ENCODE results near the gene BEST4.

Gene BEST4

DNA sequence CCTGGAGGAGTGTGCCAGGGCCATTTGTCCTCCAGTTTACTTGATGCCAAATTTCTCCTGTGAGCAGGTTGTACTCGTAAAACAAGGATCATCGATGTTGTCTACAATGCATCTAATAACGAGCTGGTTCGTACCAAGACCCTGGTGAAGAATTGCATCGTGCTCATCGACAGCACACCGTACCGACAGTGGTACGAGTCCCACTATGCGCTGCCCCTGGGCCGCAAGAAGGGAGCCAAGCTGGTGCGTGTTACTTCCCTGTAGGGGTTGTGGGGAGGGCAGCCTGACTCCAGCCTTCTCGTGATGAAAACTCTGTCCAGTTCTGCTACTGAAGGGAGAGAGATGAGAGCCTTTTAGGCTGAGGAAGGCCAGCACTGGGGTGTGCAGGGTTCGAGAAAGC lies 10.4 kb downstream of the BEST4 start:
- Histone ChIP-seq H3K36me3 (ENCODE audit: low read length) (peaks cover 34% of the 10 kb centered on the region), H3K9me3 (ENCODE audit: insufficient read depth, low read length) (no peaks in the 10 kb centered on the region), H3K9me2 (replicated peaks; ENCODE audit: insufficient read depth, low read length) (no peaks in the 10 kb centered on the region), H3K4me2 (ENCODE audit: low read depth, low read length, poor library complexity, severe bottlenecking) (peak overlapping the region; percentile 99), H3K27ac (ENCODE audit: low read depth, low read length) (no peak overlapping the region), H4K20me1 (ENCODE audit: low read depth, low read length) (peaks cover 21% of the 10 kb centered on the region; the same call in 1 of the 2 replicates), H3K27me3 (ENCODE audit: low read length) (no peaks in the 10 kb centered on the region), H2AFZ (ENCODE audit: low read depth, low read length, severe bottlenecking) (no peak overlapping the region), H3K4me3 (ENCODE audit: insufficient read depth, low read length, poor library complexity, severe bottlenecking) (peak overlapping the region; percentile 99), H3K79me2 (ENCODE audit: insufficient read depth, low read length) (peaks cover 43% of the 10 kb centered on the region), H3K9ac (ENCODE audit: low read length) (peak overlapping the region; percentile 84), H3F3A (ENCODE audit: insufficient read depth) (peaks cover 61% of the 10 kb centered on the region)
- no peak for TF ChIP-seq EZH2phosphoT487 (conservative IDR thresholded peaks at IDR 0.05; ENCODE audit: low read length)
- TF ChIP-seq, protein P1, sequence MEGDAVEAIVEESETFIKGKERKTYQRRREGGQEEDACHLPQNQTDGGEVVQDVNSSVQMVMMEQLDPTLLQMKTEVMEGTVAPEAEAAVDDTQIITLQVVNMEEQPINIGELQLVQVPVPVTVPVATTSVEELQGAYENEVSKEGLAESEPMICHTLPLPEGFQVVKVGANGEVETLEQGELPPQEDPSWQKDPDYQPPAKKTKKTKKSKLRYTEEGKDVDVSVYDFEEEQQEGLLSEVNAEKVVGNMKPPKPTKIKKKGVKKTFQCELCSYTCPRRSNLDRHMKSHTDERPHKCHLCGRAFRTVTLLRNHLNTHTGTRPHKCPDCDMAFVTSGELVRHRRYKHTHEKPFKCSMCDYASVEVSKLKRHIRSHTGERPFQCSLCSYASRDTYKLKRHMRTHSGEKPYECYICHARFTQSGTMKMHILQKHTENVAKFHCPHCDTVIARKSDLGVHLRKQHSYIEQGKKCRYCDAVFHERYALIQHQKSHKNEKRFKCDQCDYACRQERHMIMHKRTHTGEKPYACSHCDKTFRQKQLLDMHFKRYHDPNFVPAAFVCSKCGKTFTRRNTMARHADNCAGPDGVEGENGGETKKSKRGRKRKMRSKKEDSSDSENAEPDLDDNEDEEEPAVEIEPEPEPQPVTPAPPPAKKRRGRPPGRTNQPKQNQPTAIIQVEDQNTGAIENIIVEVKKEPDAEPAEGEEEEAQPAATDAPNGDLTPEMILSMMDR (IDR thresholded peaks at IDR 0.05; ENCODE audit: insufficient read depth, low read length, poor library complexity, severe bottlenecking): no peak

DNA sequence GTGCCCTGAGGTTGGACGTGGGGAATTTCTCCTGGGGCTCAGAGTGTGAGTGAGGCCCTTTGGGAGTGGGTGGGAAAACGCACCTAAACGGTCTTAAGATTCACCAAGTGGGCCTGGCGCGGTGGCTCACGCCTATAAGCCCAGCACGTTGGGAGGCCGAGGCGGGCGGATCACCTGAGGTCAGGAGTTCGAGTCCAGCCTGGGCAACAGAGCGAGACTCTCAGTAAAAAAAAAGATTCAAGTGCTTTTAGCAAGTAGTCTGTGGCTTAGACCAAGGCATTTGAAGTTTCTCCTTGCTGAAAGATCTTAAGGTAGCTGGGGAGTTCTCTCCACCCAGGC lies 11.3 kb downstream of the BEST4 start:
- Histone ChIP-seq H3F3A (ENCODE audit: insufficient read depth) (peaks cover 57% of the 10 kb centered on the region), H3K36me3 (ENCODE audit: low read length) (peaks cover 34% of the 10 kb centered on the region), H3K79me2 (ENCODE audit: insufficient read depth, low read length) (peaks cover 43% of the 10 kb centered on the region)

DNA sequence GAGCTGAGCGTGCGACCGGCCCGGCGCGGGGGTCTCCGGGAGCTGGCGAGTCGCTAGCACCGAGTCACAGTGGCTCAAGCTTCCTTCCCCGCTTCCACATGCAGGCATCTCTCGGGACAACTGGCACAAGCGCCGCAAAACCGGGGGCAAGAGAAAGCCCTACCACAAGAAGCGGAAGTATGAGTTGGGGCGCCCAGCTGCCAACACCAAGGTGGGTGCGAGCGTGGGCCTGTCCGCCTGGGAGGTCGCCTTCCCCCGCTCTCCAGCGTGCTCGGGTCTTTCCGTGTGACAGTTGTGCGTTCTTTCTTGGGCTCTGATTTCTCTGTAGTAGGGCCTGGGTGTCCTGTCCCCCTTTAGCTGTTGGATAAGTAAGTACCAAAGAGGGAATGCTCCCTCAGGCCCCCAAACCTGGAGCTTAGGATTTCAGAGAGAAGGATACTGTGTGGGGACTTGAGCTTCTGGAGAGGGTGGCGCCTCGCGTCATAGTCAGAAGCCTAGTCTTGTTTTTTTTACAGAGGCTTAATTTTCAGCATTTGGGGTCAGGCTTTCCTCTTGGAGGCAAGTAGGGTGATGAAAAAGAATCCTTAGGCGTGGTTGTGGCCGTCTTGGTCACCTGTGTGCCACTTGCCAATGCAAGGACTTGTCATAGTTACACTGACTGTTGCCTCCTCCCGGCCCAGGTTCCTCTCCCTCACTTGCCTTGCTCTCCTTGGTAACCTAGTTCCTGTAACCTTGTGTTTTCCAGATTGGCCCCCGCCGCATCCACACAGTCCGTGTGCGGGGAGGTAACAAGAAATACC lies 11.8 kb downstream of the BEST4 start:
- H3K36me3 ChIP-seq (ENCODE audit: low read length): peaks cover 34% of the 10 kb centered on the region
- H2AFZ ChIP-seq (ENCODE audit: low read depth, low read length, severe bottlenecking): no peak overlapping the region

More for the DNA sequence above, 11.3 kb downstream of the BEST4 start:
- Histone ChIP-seq H3K27me3 (ENCODE audit: low read length) (no peaks in the 10 kb centered on the region), H4K20me1 (ENCODE audit: low read depth, low read length) (peaks cover 21% of the 10 kb centered on the region; the same call in 1 of the 2 replicates), H3K27ac (ENCODE audit: low read depth, low read length) (peak overlapping the region; percentile 87), H2AFZ (ENCODE audit: low read depth, low read length, severe bottlenecking) (no peak overlapping the region), H3K4me3 (ENCODE audit: insufficient read depth, low read length, poor library complexity, severe bottlenecking) (peak overlapping the region; percentile 99), H3K9me3 (ENCODE audit: insufficient read depth, low read length) (no peaks in the 10 kb centered on the region), H3K9me2 (replicated peaks; ENCODE audit: insufficient read depth, low read length) (no peaks in the 10 kb centered on the region), H3K9ac (ENCODE audit: low read length) (peak overlapping the region; percentile 84), H3K4me2 (ENCODE audit: low read depth, low read length, poor library complexity, severe bottlenecking) (peak overlapping the region; percentile 99)
- TF ChIP-seq EZH2phosphoT487 (conservative IDR thresholded peaks at IDR 0.05; ENCODE audit: low read length): no peak
- TF ChIP-seq, protein P1 (IDR thresholded peaks at IDR 0.05; ENCODE audit: insufficient read depth, low read length, poor library complexity, severe bottlenecking): no peak

More for the DNA sequence above, 11.8 kb downstream of the BEST4 start:
- peak overlapping the region; percentile 99 for H3K4me3 ChIP-seq (ENCODE audit: insufficient read depth, low read length, poor library complexity, severe bottlenecking)
- H4K20me1 ChIP-seq (ENCODE audit: low read depth, low read length): peaks cover 21% of the 10 kb centered on the region; the same call in 1 of the 2 replicates
- H3K27ac ChIP-seq (ENCODE audit: low read depth, low read length): peak overlapping the region; percentile 87
- H3K27me3 ChIP-seq (ENCODE audit: low read length): no peaks in the 10 kb centered on the region
- peaks cover 43% of the 10 kb centered on the region for H3K79me2 ChIP-seq (ENCODE audit: insufficient read depth, low read length)
- no peaks in the 10 kb centered on the region for H3K9me3 ChIP-seq (ENCODE audit: insufficient read depth, low read length)
- H3K9ac ChIP-seq (ENCODE audit: low read length): peak overlapping the region; percentile 84
- TF ChIP-seq EZH2phosphoT487 (conservative IDR thresholded peaks at IDR 0.05; ENCODE audit: low read length): no peak
- TF ChIP-seq, protein P1 (IDR thresholded peaks at IDR 0.05; ENCODE audit: insufficient read depth, low read length, poor library complexity, severe bottlenecking): no peak
- peak overlapping the region; percentile 99 for H3K4me2 ChIP-seq (ENCODE audit: low read depth, low read length, poor library complexity, severe bottlenecking)
- H3K9me2 ChIP-seq (replicated peaks; ENCODE audit: insufficient read depth, low read length): no peaks in the 10 kb centered on the region
- peaks cover 51% of the 10 kb centered on the region for H3F3A ChIP-seq (ENCODE audit: insufficient read depth)

All from SU-DHL-6 (cell line).